Measurements from ENCODE around the gene EFNA1. TPM values are rescaled to one million over a fixed set of nuclear protein-coding genes. Genes with fewer than 3 reads are reported as not detected.

The EFNA1 gene
- total RNA-seq, 4 donors from 2014 or later: 88.9 to 198 (median 120) TPM

DNA sequence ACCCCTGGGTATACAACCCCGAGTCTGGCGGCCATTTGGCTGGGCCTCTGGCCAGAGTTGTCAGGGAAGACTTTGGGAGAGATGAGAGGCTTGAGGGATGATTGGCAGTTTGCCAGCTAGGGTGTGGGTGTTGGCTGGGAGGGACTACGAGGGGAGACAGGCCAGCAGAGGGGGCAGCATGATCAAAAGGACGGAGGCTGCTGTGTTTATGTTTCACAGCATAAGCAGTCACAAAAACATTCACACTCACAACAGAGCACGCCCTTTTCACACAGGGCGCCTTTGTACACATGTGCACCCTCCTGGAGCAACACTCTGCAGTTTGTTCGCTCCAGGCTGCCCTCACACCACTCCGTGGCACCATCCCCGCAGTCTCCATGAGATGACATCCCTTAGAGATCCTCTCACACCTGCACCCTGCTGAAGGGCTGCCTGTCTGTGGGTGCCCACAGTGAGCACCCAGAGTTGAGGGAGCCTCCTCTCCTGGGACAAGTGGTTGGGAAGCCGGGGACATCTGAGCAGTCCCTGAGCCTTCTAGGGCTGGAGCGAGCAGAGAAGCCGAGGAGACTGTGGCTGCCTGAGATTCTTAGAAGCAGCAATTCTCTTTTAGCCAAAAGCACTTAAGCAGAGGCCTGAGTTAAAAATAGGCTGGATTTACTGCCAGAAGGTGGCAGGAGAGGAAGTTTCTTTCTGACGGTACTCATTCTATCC lies 33.6 kb upstream of the EFNA1 start:
- H3K27me3 ChIP-seq: no peaks in the 10 kb centered on the region
- no peaks in the 10 kb centered on the region for H3K9me3 ChIP-seq
- 12% methylated on average over 9 of the region's 13 CpGs for WGBS
- DNase-seq (ENCODE audit: low spot score in 2 of 2): no peak
- H3K27ac ChIP-seq: peak overlapping the region; percentile 3
- H3K4me3 ChIP-seq: no peak overlapping the region
- H3K4me1 ChIP-seq: peaks cover 20% of the 10 kb centered on the region
- H3K36me3 ChIP-seq: no peaks in the 10 kb centered on the region
- TF ChIP-seq, protein P1, sequence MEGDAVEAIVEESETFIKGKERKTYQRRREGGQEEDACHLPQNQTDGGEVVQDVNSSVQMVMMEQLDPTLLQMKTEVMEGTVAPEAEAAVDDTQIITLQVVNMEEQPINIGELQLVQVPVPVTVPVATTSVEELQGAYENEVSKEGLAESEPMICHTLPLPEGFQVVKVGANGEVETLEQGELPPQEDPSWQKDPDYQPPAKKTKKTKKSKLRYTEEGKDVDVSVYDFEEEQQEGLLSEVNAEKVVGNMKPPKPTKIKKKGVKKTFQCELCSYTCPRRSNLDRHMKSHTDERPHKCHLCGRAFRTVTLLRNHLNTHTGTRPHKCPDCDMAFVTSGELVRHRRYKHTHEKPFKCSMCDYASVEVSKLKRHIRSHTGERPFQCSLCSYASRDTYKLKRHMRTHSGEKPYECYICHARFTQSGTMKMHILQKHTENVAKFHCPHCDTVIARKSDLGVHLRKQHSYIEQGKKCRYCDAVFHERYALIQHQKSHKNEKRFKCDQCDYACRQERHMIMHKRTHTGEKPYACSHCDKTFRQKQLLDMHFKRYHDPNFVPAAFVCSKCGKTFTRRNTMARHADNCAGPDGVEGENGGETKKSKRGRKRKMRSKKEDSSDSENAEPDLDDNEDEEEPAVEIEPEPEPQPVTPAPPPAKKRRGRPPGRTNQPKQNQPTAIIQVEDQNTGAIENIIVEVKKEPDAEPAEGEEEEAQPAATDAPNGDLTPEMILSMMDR (IDR thresholded peaks at IDR 0.05): peak in 1 of 2 donors; percentile 23
- TF ChIP-seq POLR2A (IDR thresholded peaks at IDR 0.05): no peak

DNA sequence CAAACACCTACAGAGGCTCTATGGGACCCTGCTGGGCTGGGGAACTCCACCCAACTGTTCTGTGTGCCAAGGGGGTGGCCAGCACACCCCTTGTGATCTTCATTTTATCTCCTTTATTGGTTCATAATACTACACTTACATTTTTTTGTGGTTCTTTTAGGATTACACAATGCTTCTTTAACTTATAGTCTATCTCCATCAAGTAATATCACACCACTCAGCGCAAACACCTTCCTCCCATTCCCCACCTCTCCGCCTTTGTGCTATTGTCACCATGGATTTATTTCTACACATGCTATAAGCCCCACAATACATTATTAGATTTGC lies 33.1 kb upstream of the EFNA1 start:
- TF ChIP-seq POLR2AphosphoS5 (IDR thresholded peaks at IDR 0.05) (no peak), POLR2A (IDR thresholded peaks at IDR 0.05) (no peak)
- H3K4me1 ChIP-seq: peaks cover 20% of the 10 kb centered on the region
- H3K36me3 ChIP-seq: no peaks in the 10 kb centered on the region
- no peak for DNase-seq (ENCODE audit: low spot score in 2 of 2)
- no peaks in the 10 kb centered on the region for H3K9me3 ChIP-seq
- H3K27ac ChIP-seq: peak overlapping the region; percentile 3
- no peaks in the 10 kb centered on the region for H3K27me3 ChIP-seq
- no peak overlapping the region for H3K4me3 ChIP-seq
- 68% methylated on average over 2 of the region's 2 CpGs for WGBS

DNA sequence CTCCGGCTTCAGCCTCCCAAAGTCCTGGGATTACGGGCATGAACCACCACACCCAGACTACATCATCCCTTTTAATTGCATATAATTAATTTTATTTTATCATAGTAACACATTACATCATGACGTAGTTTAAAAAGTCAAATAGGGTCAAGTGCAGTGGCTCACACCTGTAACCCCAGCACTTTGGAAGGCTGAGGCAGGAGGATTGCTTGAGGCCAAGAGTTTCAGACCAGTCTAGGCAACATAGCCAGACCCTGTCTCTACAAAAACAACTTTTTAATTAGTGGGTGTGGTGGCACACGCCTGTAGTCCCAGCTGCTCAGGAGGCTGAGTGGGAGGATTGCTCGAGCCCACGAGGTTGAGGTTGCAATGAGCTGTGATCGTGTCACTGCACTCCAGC lies 28.3 kb upstream of the EFNA1 start:
- H3K27ac ChIP-seq: no peak overlapping the region
- H3K4me1 ChIP-seq: peaks cover 3% of the 10 kb centered on the region
- no peak overlapping the region for H3K4me3 ChIP-seq
- peaks cover 3% of the 10 kb centered on the region for H3K27me3 ChIP-seq
- 68% methylated on average over 7 of the region's 7 CpGs for WGBS
- TF ChIP-seq POLR2AphosphoS5 (IDR thresholded peaks at IDR 0.05) (no peak), EP300 (IDR thresholded peaks at IDR 0.05) (no peak), POLR2A (IDR thresholded peaks at IDR 0.05) (no peak)
- TF ChIP-seq, protein P1 (IDR thresholded peaks at IDR 0.05): no peak
- DNase-seq (ENCODE audit: low spot score in 2 of 2): no peak
- H3K9me3 ChIP-seq: no peaks in the 10 kb centered on the region
- no peaks in the 10 kb centered on the region for H3K36me3 ChIP-seq

DNA sequence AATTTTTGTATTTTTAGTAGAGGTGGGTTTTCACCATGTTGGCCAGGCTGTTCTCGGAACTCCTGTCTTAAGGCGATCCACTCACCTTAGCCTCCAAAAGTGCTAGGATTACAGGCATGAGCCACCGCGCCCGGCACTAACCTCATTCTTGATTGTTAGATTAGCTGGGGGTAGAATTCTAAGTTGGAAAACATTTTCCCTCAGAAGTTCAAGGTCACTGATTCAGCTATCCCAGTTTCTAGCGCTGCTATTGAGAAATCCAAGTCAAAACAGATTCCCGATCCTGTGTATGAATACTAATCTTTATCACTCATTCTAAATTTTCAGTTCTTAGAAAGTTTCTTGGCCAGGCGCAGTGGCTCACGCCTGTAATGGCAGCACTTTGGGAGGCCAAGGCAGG lies 24.4 kb upstream of the EFNA1 start:
- peaks cover 3% of the 10 kb centered on the region for H3K27me3 ChIP-seq

DNA sequence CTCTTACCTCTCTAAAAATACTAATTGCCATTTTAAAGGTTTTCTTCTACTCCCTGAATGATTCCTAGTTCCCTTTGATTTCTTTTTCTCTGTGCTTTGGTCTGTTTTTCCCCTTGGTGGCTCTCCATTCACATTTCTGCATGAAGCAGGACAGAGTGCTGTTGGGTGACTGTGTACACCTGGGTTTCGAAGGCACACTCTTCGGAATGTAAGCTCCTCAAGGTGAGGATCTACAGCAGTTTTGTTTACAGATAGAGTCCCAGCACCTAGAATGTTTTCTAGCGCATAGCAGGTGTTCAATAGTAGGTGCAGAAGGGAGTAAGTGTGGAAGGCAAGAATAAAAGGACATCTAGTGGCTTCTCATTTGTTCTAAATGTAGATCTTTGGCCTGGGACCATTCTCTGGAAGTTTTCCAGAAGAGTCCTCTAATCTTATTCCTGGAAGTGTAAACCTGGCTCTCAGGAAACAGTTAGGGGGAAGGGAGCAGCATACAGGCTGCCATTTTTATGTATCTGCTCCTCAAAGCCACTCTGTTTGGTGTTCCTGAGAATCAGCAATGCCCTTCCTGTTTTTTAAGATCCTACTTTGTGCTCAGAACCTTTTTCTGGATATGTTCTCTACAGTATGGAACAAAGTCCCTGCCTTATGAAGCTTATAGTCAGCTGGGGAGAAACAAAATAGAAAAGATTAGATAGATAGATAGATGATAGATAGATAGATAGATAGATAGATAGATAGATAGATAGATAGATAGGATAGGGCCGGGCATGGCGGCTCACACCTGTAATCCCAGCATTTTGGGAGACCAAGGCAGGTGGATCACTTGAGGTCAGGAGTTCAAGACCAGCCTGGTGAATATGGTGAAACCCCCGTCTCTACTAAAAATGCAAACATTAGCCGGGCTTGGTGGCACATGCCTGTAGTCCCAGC lies 22.8 kb upstream of the EFNA1 start:
- 89% methylated on average over 7 of the region's 7 CpGs for WGBS
- H3K27ac ChIP-seq: no peak overlapping the region
- DNase-seq (ENCODE audit: low spot score in 2 of 2): no peak

More for the DNA sequence above, 24.4 kb upstream of the EFNA1 start:
- H3K9me3 ChIP-seq: no peaks in the 10 kb centered on the region
- no peak for DNase-seq (ENCODE audit: low spot score in 2 of 2)
- TF ChIP-seq POLR2A (IDR thresholded peaks at IDR 0.05): no peak
- TF ChIP-seq, protein P1 (IDR thresholded peaks at IDR 0.05): no peak
- TF ChIP-seq EP300 (IDR thresholded peaks at IDR 0.05): no peak
- TF ChIP-seq POLR2AphosphoS5 (IDR thresholded peaks at IDR 0.05): no peak
- H3K4me1 ChIP-seq: no peaks in the 10 kb centered on the region
- no peaks in the 10 kb centered on the region for H3K36me3 ChIP-seq
- no peak overlapping the region for H3K27ac ChIP-seq
- no peak overlapping the region for H3K4me3 ChIP-seq
- WGBS: 76% methylated on average over 9 of the region's 9 CpGs

More for the DNA sequence above, 22.8 kb upstream of the EFNA1 start:
- Histone ChIP-seq H3K4me3 (no peak overlapping the region), H3K36me3 (no peaks in the 10 kb centered on the region), H3K9me3 (no peaks in the 10 kb centered on the region), H3K27me3 (peaks cover 3% of the 10 kb centered on the region), H3K4me1 (no peaks in the 10 kb centered on the region)
- TF ChIP-seq POLR2A (IDR thresholded peaks at IDR 0.05): no peak
- TF ChIP-seq POLR2AphosphoS5 (IDR thresholded peaks at IDR 0.05): no peak
- no peak for TF ChIP-seq EP300 (IDR thresholded peaks at IDR 0.05)
- TF ChIP-seq, protein P1 (IDR thresholded peaks at IDR 0.05): no peak
